Astrocyte (in vitro differentiated cells and primary cell): Measurements from ENCODE around the gene APP.

Experiments used
- CTCF ChIP-seq: IDR thresholded peaks from 2 replicates; pipeline ENCODE4 v1.5.1; 2011; ENCODE audit warnings: low read depth, mild to moderate bottlenecking, inconsistent platforms, low read length, moderate library complexity; ENCODE audit not compliant: insufficient read depth
- EZH2 ChIP-seq: IDR thresholded peaks from 2 replicates; pipeline ENCODE4 v1.6.1; 2012; ENCODE audit warnings: mild to moderate bottlenecking, low read length, inconsistent platforms; ENCODE audit not compliant: insufficient read depth

GRCh38 chr21:25999921-26000582 is 170.5 kb downstream of the APP start:
- TF ChIP-seq CTCF = no peak
- no peak for TF ChIP-seq EZH2
